Neural crest cell (in vitro differentiated cells): ENCODE results near the gene USP49. TPM values are rescaled to one million over a fixed set of nuclear protein-coding genes. Genes with fewer than 3 reads are reported as not detected.

ENCODE experiments used
- DNase-seq: peaks from one replicate; pipeline ENCODE4 v3.0.0; 2021; ENCODE audit warnings: low read depth, mixed read lengths, low spot score
- H3K27ac Mint-ChIP-seq: one replicate; pipeline ENCODE4 v1.8.0; 2021; ENCODE audit warnings: mild to moderate bottlenecking, mixed read lengths; ENCODE audit not compliant: unreplicated experiment
- H3K27me3 Mint-ChIP-seq: 2 replicates; pipeline ENCODE4 v1.8.0; 2021; ENCODE audit warnings: low read depth, mild to moderate bottlenecking, mixed read lengths
- H3K36me3 Mint-ChIP-seq: 2 replicates; pipeline ENCODE4 v1.8.0; 2021; ENCODE audit warnings: low read depth, mild to moderate bottlenecking, mixed read lengths
- H3K4me1 Mint-ChIP-seq: 2 replicates; pipeline ENCODE4 v1.8.0; 2021; ENCODE audit warnings: mixed read lengths
- H3K4me3 Mint-ChIP-seq: one replicate; pipeline ENCODE4 v1.8.0; 2021; ENCODE audit warnings: mild to moderate bottlenecking, mixed read lengths
- H3K9me3 Mint-ChIP-seq: 2 replicates; pipeline ENCODE4 v1.8.0; 2021; ENCODE audit warnings: mixed read lengths
- CTCF ChIP-seq: fragments of 200-600 bp; sonication (generic); conservative IDR thresholded peaks from 2 replicates; pipeline ENCODE4 v1.5.0; 2021; ENCODE audit warnings: antibody characterized with exemption, mild to moderate bottlenecking
- total RNA-seq: library from RNA; stranded (reverse); gene quantifications from 2 replicates; pipeline ENCODE4 v1.2.1, GENCODE V29; 2021

The USP49 gene
- total RNA-seq, 1 donor from 2014 or later: 25.1 TPM

DNA sequence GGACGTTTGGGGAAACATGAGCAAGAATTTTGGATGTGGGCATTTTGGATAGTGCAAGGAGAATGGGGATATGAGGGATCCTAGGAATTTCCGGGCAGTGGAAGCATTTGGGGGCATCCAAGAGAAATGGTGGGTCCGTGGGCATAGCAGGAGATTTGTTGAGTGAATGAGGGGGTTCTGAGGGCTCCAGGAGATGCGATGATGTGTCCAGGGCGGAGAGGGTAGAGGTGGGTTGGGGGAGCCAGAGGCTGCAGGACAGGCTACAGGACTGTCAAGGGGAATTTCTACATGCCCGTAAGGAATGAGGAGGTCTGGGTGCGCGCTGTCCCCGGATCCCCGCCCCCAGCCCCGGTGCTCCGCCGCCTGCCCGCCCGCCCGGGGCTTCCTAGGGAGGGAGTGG, 115.8 kb downstream of the USP49 start:
- peaks cover 6% of the 10 kb centered on the region for H3K27me3 Mint-ChIP-seq
- H3K4me3 Mint-ChIP-seq: peak overlapping the region; percentile 92
- peak; percentile 10 for DNase-seq
- H3K36me3 Mint-ChIP-seq: no peaks in the 10 kb centered on the region
- TF ChIP-seq CTCF: no peak
- H3K9me3 Mint-ChIP-seq: no peaks in the 10 kb centered on the region
- H3K27ac Mint-ChIP-seq: peak overlapping the region; percentile 79
- H3K4me1 Mint-ChIP-seq: peaks cover 17% of the 10 kb centered on the region

DNA sequence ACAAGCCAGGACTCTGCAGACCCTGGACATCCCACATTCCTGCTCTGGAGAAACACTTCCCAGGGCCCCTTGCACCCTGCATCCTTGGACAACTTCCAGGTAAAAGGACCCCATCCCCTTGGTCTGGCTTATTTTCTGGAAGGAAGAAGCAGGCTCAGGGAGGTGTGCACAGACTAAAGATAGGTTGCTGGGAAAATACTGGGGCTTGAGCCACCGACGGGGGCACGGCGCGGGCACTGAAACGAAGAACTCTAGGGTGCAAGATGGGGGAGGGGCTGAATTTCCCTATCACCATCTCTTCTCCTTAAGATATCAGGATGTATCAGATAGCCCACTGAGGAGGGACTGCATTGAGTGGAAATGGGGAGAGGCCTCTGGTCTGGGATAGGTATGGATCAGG, 116.3 kb downstream of the USP49 start:
- TF ChIP-seq CTCF: no peak
- H3K4me3 Mint-ChIP-seq: peak overlapping the region; percentile 92

GRCh38 chr6:41777551-41778285, 117.5 kb downstream of the USP49 start:
- Mint-ChIP-seq H3K36me3 (no peaks in the 10 kb centered on the region), H3K4me1 (peaks cover 17% of the 10 kb centered on the region), H3K9me3 (no peaks in the 10 kb centered on the region), H3K27me3 (peaks cover 6% of the 10 kb centered on the region), H3K4me3 (peak overlapping the region; percentile 92), H3K27ac (no peak overlapping the region)
- DNase-seq: no peak
- TF ChIP-seq CTCF: no peak

More for the DNA sequence above, 116.3 kb downstream of the USP49 start:
- no peak overlapping the region for H3K27ac Mint-ChIP-seq
- H3K36me3 Mint-ChIP-seq: no peaks in the 10 kb centered on the region
- H3K9me3 Mint-ChIP-seq: no peaks in the 10 kb centered on the region
- peaks cover 6% of the 10 kb centered on the region for H3K27me3 Mint-ChIP-seq
- DNase-seq: no peak
- peaks cover 17% of the 10 kb centered on the region for H3K4me1 Mint-ChIP-seq

- Mint-ChIP-seq H3K36me3 (no peaks in the 10 kb centered on the region), H3K9me3 (no peaks in the 10 kb centered on the region), H3K4me3 (peak overlapping the region; percentile 12), H3K27ac (no peak overlapping the region), H3K27me3 (no peaks in the 10 kb centered on the region), H3K4me1 (peaks cover 7% of the 10 kb centered on the region)
- no peak for DNase-seq
- no peak for TF ChIP-seq CTCF
Observed at GRCh38 chr6:41775293-41775882, 119.8 kb downstream of the USP49 start.

DNA sequence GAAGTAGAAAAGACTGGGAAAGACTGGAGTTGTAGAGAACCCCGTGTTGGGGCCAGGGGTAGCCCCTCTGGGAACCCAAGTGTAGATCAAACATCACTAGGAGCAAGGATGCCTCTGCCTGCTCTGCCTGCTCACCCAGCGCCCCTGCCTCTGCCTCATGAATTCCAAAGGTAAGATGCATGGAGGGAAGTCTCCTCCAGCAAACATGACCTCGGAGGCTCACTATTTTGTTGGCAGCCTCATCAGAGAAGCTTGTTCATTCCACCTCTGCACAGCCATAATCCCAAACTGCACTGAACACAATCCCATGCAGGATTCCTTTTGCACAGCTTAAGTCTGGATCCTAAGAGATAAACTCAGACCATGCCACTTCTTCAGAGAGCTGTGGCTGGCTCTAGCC, 120.3 kb downstream of the USP49 start:
- no peak overlapping the region for H3K4me3 Mint-ChIP-seq
- DNase-seq: no peak
- no peaks in the 10 kb centered on the region for H3K9me3 Mint-ChIP-seq
- H3K27me3 Mint-ChIP-seq: no peaks in the 10 kb centered on the region
- no peak overlapping the region for H3K27ac Mint-ChIP-seq
- peaks cover 7% of the 10 kb centered on the region for H3K4me1 Mint-ChIP-seq
- H3K36me3 Mint-ChIP-seq: no peaks in the 10 kb centered on the region
- no peak for TF ChIP-seq CTCF
